Omental fat pad (tissue), 4 donors: ENCODE measurements around the gene VTCN1. TPM values are rescaled to one million over a fixed set of nuclear protein-coding genes. Genes with fewer than 3 reads are reported as not detected.

ENCODE experiments used
- ATAC-seq: fragments of 150-250 bp; one replicate; pipeline ENCODE4 v1.9.1; 2016; ENCODE audit warnings: mild to moderate bottlenecking, moderate library complexity; ENCODE audit not compliant: low FRiP score
- DNase-seq: peaks from one replicate; pipeline ENCODE4 v3.0.0-alpha.2; 2019; ENCODE audit warnings: low spot score
- small RNA-seq: library from RNA; depleted of rRNA; stranded (forward); fragments of <200 nt; gene quantifications from one replicate; pipeline ENCODE3, GENCODE V24; 2016
- total RNA-seq, 4 donors: library from RNA; depleted of rRNA; stranded (reverse); fragments of >200 nt; gene quantifications; one replicate each; pipeline ENCODE4 v1.1.0, GENCODE V29; 2016
- TF ChIP-seq, protein P1 (sequence below), 3 donors: fragments of 450-650 bp; IDR thresholded peaks; one replicate each; pipeline ENCODE4 v1.5.1; 2016 to 2017; ENCODE audit warnings: antibody characterized with exemption in 3 of 3, mild to moderate bottlenecking in 3 of 3, moderate library complexity in 2 of 3

The VTCN1 gene
- total RNA-seq, 4 donors from 2014 or later = not detected

DNA sequence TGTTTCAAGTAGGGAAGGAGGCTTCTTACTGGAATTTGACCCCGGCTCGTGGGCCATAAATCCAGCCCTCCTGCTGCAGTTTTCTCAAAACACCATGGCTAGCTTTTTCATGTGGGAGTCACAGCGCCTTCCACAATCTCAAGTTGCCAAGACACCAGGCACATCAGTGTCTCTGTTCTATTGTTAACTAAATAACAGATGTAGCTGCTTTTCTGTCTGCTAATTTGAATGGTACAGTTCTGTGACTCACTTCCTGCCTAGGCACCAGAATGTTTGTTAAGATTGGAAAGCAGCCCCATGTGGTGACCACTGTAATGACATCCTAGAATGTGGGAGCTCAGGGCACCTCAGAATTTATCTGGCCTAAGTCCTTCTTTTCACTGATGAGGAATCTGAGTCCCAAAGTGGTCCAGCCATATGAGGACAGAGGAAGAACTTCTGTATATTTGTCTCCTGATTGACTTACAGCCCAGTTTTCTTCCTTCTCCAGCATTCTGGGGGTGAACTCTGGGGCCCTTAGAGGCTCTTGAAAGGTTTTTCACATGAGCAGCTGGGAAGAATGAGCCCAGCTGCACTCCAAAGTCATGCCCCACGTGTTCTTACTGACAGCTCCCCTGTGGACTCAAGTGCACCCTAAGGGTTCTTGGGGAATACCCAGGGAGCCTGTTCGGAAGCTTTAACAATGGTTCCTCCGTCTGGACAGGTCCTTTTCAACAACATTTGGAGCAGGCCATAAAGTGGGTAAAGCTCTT, 116.7 kb downstream of the VTCN1 start:
- ATAC-seq (no peak), DNase-seq (no peak)
- TF ChIP-seq, protein P1, sequence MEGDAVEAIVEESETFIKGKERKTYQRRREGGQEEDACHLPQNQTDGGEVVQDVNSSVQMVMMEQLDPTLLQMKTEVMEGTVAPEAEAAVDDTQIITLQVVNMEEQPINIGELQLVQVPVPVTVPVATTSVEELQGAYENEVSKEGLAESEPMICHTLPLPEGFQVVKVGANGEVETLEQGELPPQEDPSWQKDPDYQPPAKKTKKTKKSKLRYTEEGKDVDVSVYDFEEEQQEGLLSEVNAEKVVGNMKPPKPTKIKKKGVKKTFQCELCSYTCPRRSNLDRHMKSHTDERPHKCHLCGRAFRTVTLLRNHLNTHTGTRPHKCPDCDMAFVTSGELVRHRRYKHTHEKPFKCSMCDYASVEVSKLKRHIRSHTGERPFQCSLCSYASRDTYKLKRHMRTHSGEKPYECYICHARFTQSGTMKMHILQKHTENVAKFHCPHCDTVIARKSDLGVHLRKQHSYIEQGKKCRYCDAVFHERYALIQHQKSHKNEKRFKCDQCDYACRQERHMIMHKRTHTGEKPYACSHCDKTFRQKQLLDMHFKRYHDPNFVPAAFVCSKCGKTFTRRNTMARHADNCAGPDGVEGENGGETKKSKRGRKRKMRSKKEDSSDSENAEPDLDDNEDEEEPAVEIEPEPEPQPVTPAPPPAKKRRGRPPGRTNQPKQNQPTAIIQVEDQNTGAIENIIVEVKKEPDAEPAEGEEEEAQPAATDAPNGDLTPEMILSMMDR (IDR thresholded peaks at IDR 0.05) = no peak

Small RNAs within 50 kb of the gene (small RNA-seq; reads per million reads assigned to genes)
- gene MIR942 = 0.52 reads per million
- not detected for gene RF00017

Other genes with a start within 250 kb of the VTCN1 start
- gene CD101, start 209.2 kb downstream of the VTCN1 start, total RNA-seq = 1 to 10 TPM in 3 of 4 donors, under 1 TPM in 1; 0.47 to 2.0 (median 1.8) TPM
- 10 to 100 TPM in 3 of 4 donors, 1 to 10 TPM in 1; 9.0 to 16.9 (median 13.8) TPM for gene TTF2, start 150.6 kb downstream of the VTCN1 start, total RNA-seq
- 1 to 10 TPM in 2 of 4 donors, under 1 TPM in 2; 0.60 to 2.0 (median 0.87) TPM for gene TRIM45, start 89.2 kb downstream of the VTCN1 start, total RNA-seq
- 10 to 100 TPM; 32.9 to 50.7 (median 42.1) TPM for gene MAN1A2, start 156.5 kb upstream of the VTCN1 start, total RNA-seq